IMR-90 (cell line): Measurements from ENCODE around the gene B2M.
"Not testable (repeated sequence)": the region's sequence is repeated elsewhere in the genome, so short reads cannot be mapped to it uniquely, and the experiment has no call there.

Experiments used
- CEBPB ChIP-seq: IDR thresholded peaks from 2 replicates; pipeline ENCODE4 v1.6.1; 2012; ENCODE audit warnings: low read depth, low read length, improper control_type of control experiment
- FOS ChIP-seq: fragments of 150-350 bp; IDR thresholded peaks from 2 replicates; pipeline ENCODE4 v1.6.1; 2016; ENCODE audit warnings: low read depth, low read length
- POLR2A ChIP-seq: IDR thresholded peaks from 2 replicates; pipeline ENCODE4 v1.6.1; 2012; ENCODE audit warnings: mild to moderate bottlenecking, low read depth, low read length
- RAD21 ChIP-seq: IDR thresholded peaks from 2 replicates; pipeline ENCODE4 v1.6.1; 2012; ENCODE audit warnings: low read length, improper control_type of control experiment
- RFX5 ChIP-seq: IDR thresholded peaks from 2 replicates; pipeline ENCODE4 v1.8.0; 2012; ENCODE audit warnings: low read depth, mild to moderate bottlenecking, low read length, moderate library complexity
- TF ChIP-seq, protein P1 (sequence below): conservative IDR thresholded peaks from 2 replicates; pipeline ENCODE4 v1.5.1; 2012; ENCODE audit warnings: mild to moderate bottlenecking, low read depth, low read length, improper control_type of control experiment
- TF ChIP-seq, protein P2 (sequence below): fragments of 150-350 bp; IDR thresholded peaks from 2 replicates; pipeline ENCODE4 v1.6.1; 2017; ENCODE audit warnings: mild to moderate bottlenecking, antibody characterized with exemption, low read length, low read depth

DNA sequence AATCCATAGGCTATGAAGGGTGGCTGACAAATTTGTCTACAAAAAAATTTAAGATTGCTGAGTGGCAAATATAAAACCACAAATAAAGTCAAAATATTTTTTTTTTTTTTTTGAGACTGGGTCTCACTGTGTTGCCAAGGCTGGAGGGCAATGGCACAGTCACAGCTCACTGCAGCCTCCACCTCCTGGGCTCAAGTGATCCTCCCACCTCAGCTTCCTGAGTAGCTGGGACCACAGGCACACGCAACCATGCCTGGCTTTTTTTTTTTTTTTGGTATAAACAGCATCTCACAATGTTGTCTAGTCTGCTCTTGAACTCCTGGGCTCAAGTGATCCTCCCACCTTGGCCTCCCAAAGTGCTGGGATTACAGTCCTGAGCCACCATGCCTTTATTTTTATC, 21.1 kb upstream of the B2M start:
- not testable (repeated sequence) for TF ChIP-seq POLR2A, FOS, CEBPB, RFX5, RAD21
- TF ChIP-seq, protein P1, sequence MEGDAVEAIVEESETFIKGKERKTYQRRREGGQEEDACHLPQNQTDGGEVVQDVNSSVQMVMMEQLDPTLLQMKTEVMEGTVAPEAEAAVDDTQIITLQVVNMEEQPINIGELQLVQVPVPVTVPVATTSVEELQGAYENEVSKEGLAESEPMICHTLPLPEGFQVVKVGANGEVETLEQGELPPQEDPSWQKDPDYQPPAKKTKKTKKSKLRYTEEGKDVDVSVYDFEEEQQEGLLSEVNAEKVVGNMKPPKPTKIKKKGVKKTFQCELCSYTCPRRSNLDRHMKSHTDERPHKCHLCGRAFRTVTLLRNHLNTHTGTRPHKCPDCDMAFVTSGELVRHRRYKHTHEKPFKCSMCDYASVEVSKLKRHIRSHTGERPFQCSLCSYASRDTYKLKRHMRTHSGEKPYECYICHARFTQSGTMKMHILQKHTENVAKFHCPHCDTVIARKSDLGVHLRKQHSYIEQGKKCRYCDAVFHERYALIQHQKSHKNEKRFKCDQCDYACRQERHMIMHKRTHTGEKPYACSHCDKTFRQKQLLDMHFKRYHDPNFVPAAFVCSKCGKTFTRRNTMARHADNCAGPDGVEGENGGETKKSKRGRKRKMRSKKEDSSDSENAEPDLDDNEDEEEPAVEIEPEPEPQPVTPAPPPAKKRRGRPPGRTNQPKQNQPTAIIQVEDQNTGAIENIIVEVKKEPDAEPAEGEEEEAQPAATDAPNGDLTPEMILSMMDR: not testable (repeated sequence)
- TF ChIP-seq, protein P2, sequence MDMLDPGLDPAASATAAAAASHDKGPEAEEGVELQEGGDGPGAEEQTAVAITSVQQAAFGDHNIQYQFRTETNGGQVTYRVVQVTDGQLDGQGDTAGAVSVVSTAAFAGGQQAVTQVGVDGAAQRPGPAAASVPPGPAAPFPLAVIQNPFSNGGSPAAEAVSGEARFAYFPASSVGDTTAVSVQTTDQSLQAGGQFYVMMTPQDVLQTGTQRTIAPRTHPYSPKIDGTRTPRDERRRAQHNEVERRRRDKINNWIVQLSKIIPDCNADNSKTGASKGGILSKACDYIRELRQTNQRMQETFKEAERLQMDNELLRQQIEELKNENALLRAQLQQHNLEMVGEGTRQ: not testable (repeated sequence)
